GM23338 (cell line): Measurements from ENCODE around the gene TEX14. TPM values are rescaled to one million over a fixed set of nuclear protein-coding genes. Genes with fewer than 3 reads are reported as not detected.

Experiments
- ATAC-seq: fragments of 200-7000 bp; cut with Tn5 transposase; 3 replicates; pipeline ENCODE4 v1.9.1; 2020
- DNase-seq: peaks from one replicate; pipeline ENCODE4 v3.0.0-alpha.2; 2015; ENCODE audit warnings: low spot score
- H2AFZ ChIP-seq: fragments of 200-600 bp; sonication (generic); 2 replicates; pipeline ENCODE4 v1.8.0; 2016; ENCODE audit warnings: antibody characterized with exemption, mild to moderate bottlenecking, moderate library complexity
- H3F3A ChIP-seq: fragments of 200-600 bp; sonication (generic); replicated peaks from 2 replicates; pipeline ENCODE4 v1.8.0; 2017; ENCODE audit warnings: antibody characterized with exemption, mixed run types, low read depth
- H3K27ac ChIP-seq: fragments of 200-600 bp; sonication (generic); 2 replicates; pipeline ENCODE4 v1.6.1; 2016; ENCODE audit warnings: low read depth
- H3K27me3 ChIP-seq: fragments of 200-600 bp; sonication (generic); 2 replicates; pipeline ENCODE4 v1.8.0; 2016; ENCODE audit warnings: mild to moderate bottlenecking, mixed run types, moderate library complexity; ENCODE audit not compliant: insufficient read depth
- H3K36me3 ChIP-seq: fragments of 200-600 bp; sonication (generic); 2 replicates; pipeline ENCODE4 v1.8.0; 2016; ENCODE audit warnings: mild to moderate bottlenecking; ENCODE audit not compliant: insufficient read depth
- H3K4me1 ChIP-seq: fragments of 200-600 bp; sonication (generic); 2 replicates; pipeline ENCODE4 v1.8.0; 2016; ENCODE audit warnings: mild to moderate bottlenecking, moderate library complexity; ENCODE audit not compliant: insufficient read depth
- H3K4me2 ChIP-seq: fragments of 200-600 bp; sonication (generic); 2 replicates; pipeline ENCODE4 v1.7.1; 2017; ENCODE audit warnings: mixed run types
- H3K4me3 ChIP-seq: fragments of 200-600 bp; sonication (generic); 2 replicates; pipeline ENCODE4 v1.6.1; 2016; ENCODE audit warnings: mixed run types
- H3K79me2 ChIP-seq: fragments of 200-600 bp; sonication (generic); replicated peaks from 2 replicates; pipeline ENCODE4 v1.8.0; 2017; ENCODE audit warnings: mild to moderate bottlenecking; ENCODE audit not compliant: insufficient read depth
- H3K9me2 ChIP-seq: fragments of 200-600 bp; sonication (generic); 2 replicates; pipeline ENCODE4 v1.8.0; 2017; ENCODE audit not compliant: insufficient read depth
- H4K20me1 ChIP-seq: fragments of 200-600 bp; sonication (generic); replicated peaks from 2 replicates; pipeline ENCODE4 v1.8.0; 2017; ENCODE audit warnings: mild to moderate bottlenecking; ENCODE audit not compliant: insufficient read depth
- H3K27ac Mint-ChIP-seq: 2 replicates; pipeline ENCODE4 v1.8.0; 2020; ENCODE audit warnings: inconsistent platforms, mild to moderate bottlenecking, moderate library complexity, mixed read lengths
- H3K27me3 Mint-ChIP-seq: 3 replicates; pipeline ENCODE4 v1.8.0; 2022; ENCODE audit warnings: low read depth, mild to moderate bottlenecking, moderate library complexity, mixed read lengths, inconsistent platforms; ENCODE audit not compliant: insufficient read depth, poor library complexity
- H3K36me3 Mint-ChIP-seq: 3 replicates; pipeline ENCODE4 v1.8.0; 2021; ENCODE audit warnings: low read depth, mild to moderate bottlenecking, inconsistent platforms, moderate library complexity, mixed read lengths
- H3K4me1 Mint-ChIP-seq: 3 replicates; pipeline ENCODE4 v1.8.0; 2020; ENCODE audit warnings: mild to moderate bottlenecking, inconsistent platforms, mixed read lengths
- H3K4me3 Mint-ChIP-seq: 3 replicates; pipeline ENCODE4 v1.8.0; 2021; ENCODE audit warnings: moderate library complexity, mild to moderate bottlenecking, inconsistent platforms, mixed read lengths
- H3K9me3 Mint-ChIP-seq: 3 replicates; pipeline ENCODE4 v1.8.0; 2020; ENCODE audit warnings: moderate library complexity, mild to moderate bottlenecking, inconsistent platforms, mixed read lengths
- CREB1 ChIP-seq: fragments of 250-450 bp; sonication (Bioruptor Pico); IDR thresholded peaks from 2 replicates; pipeline ENCODE4 v1.5.0; 2020; ENCODE audit warnings: low read depth, mild to moderate bottlenecking, moderate library complexity
- CTCF ChIP-seq, 2 experiments: fragments of 200-600 bp in 1 of 2; sonication (generic) in 1 of 2; conservative IDR thresholded peaks; 2 replicates each; pipeline versions ENCODE4 v1.5.1 to v1.6.1; 2016 to 2017; ENCODE audit warnings: antibody characterized with exemption in 2 of 2, low read depth in 2 of 2, mild to moderate bottlenecking in 2 of 2, moderate library complexity in 1 of 2
- ETS1 ChIP-seq: IDR thresholded peaks from 2 replicates; pipeline ENCODE4 v1.6.1; 2016; ENCODE audit warnings: antibody characterized with exemption
- EZH2 ChIP-seq: fragments of 200-600 bp; sonication (generic); IDR thresholded peaks from one replicate; pipeline ENCODE4 v1.8.0; 2017; ENCODE audit warnings: antibody characterized with exemption, mild to moderate bottlenecking, low read depth; ENCODE audit not compliant: unreplicated experiment
- EZH2phosphoT487 ChIP-seq: fragments of 200-600 bp; sonication (generic); IDR thresholded peaks from one replicate; pipeline ENCODE4 v1.8.1; 2018; ENCODE audit warnings: antibody characterized with exemption; ENCODE audit not compliant: unreplicated experiment
- JUNB ChIP-seq: IDR thresholded peaks from one replicate; pipeline ENCODE4 v1.6.1; 2016; ENCODE audit warnings: antibody characterized with exemption; ENCODE audit not compliant: unreplicated experiment
- NANOG ChIP-seq: IDR thresholded peaks from 2 replicates; pipeline ENCODE4 v1.6.1; 2016; ENCODE audit warnings: antibody characterized with exemption, borderline replicate concordance
- STAT1 ChIP-seq: IDR thresholded peaks from one replicate; pipeline ENCODE4 v1.6.1; 2016; ENCODE audit warnings: antibody characterized with exemption; ENCODE audit not compliant: unreplicated experiment
- ZNF114 ChIP-seq: fragments of 250-450 bp; sonication (Bioruptor Pico); IDR thresholded peaks from 2 replicates; pipeline ENCODE4 v1.5.0; 2020; ENCODE audit warnings: mild to moderate bottlenecking, moderate library complexity
- polyA plus RNA-seq: library from polyadenylated mRNA; unstranded; fragments of >200 nt; fragmentation: Nextera tagmentation; extraction: Ambion mirVana; gene quantifications from 2 replicates; pipeline ENCODE4 v1.2.1, GENCODE V29; 2016
- total RNA-seq: library from RNA; depleted of rRNA; stranded (reverse); fragments of >200 nt; shearing (Covaris generic); gene quantifications from 2 replicates; pipeline ENCODE4 v1.2.3, GENCODE V29; 2014
- TF ChIP-seq, protein P1 (sequence below): fragments of 250-450 bp; sonication (Bioruptor Pico); IDR thresholded peaks from 2 replicates; pipeline ENCODE4 v1.5.0; 2020; ENCODE audit warnings: mild to moderate bottlenecking, moderate library complexity

The TEX14 gene
- total and polyA plus RNA-seq, 2 experiments from 2014 or later, result 0.80 to 2.6 TPM

GRCh38 chr17:58564971-58565370 lies 126.9 kb downstream of the TEX14 start (continued):
- TF ChIP-seq, protein P1, sequence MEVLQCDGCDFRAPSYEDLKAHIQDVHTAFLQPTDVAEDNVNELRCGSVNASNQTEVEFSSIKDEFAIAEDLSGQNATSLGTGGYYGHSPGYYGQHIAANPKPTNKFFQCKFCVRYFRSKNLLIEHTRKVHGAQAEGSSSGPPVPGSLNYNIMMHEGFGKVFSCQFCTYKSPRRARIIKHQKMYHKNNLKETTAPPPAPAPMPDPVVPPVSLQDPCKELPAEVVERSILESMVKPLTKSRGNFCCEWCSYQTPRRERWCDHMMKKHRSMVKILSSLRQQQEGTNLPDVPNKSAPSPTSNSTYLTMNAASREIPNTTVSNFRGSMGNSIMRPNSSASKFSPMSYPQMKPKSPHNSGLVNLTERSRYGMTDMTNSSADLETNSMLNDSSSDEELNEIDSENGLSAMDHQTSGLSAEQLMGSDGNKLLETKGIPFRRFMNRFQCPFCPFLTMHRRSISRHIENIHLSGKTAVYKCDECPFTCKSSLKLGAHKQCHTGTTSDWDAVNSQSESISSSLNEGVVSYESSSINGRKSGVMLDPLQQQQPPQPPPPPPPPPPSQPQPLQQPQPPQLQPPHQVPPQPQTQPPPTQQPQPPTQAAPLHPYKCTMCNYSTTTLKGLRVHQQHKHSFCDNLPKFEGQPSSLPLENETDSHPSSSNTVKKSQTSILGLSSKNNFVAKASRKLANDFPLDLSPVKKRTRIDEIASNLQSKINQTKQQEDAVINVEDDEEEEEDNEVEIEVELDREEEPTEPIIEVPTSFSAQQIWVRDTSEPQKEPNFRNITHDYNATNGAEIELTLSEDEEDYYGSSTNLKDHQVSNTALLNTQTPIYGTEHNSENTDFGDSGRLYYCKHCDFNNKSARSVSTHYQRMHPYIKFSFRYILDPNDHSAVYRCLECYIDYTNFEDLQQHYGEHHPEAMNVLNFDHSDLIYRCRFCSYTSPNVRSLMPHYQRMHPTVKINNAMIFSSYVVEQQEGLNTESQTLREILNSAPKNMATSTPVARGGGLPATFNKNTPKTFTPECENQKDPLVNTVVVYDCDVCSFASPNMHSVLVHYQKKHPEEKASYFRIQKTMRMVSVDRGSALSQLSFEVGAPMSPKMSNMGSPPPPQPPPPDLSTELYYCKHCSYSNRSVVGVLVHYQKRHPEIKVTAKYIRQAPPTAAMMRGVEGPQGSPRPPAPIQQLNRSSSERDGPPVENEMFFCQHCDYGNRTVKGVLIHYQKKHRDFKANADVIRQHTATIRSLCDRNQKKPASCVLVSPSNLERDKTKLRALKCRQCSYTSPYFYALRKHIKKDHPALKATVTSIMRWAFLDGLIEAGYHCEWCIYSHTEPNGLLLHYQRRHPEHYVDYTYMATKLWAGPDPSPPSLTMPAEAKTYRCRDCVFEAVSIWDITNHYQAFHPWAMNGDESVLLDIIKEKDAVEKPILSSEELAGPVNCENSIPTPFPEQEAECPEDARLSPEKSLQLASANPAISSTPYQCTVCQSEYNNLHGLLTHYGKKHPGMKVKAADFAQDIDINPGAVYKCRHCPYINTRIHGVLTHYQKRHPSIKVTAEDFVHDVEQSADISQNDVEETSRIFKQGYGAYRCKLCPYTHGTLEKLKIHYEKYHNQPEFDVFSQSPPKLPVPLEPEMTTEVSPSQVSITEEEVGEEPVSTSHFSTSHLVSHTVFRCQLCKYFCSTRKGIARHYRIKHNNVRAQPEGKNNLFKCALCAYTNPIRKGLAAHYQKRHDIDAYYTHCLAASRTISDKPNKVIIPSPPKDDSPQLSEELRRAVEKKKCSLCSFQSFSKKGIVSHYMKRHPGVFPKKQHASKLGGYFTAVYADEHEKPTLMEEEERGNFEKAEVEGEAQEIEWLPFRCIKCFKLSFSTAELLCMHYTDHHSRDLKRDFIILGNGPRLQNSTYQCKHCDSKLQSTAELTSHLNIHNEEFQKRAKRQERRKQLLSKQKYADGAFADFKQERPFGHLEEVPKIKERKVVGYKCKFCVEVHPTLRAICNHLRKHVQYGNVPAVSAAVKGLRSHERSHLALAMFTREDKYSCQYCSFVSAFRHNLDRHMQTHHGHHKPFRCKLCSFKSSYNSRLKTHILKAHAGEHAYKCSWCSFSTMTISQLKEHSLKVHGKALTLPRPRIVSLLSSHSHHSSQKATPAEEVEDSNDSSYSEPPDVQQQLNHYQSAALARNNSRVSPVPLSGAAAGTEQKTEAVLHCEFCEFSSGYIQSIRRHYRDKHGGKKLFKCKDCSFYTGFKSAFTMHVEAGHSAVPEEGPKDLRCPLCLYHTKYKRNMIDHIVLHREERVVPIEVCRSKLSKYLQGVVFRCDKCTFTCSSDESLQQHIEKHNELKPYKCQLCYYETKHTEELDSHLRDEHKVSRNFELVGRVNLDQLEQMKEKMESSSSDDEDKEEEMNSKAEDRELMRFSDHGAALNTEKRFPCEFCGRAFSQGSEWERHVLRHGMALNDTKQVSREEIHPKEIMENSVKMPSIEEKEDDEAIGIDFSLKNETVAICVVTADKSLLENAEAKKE (CRISPR knock-in tag), result no peak
- TF ChIP-seq JUNB, result no peak
- no peak for TF ChIP-seq EZH2
- no peak for TF ChIP-seq ZNF114
- TF ChIP-seq NANOG, result no peak

DNA sequence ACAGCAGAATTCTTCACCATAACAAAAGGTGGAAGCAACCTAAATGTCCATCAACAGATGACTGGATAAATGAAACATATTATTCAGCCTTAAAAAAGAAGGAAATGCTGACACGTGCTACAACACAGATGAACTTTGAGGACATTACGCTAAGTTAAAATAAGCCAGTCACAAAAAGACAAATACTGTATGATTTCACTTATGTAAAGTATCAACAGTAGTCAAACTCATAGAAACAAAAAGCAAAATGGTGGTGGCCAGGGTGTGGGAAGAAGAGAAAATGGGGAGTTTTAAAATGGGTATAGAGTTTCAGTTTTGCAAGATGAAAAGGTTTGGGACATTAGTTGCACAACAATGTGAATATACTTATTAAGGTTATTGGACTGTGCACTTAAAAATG lies 127.6 kb downstream of the TEX14 start:
- H3K36me3 Mint-ChIP-seq, result no peaks in the 10 kb centered on the region
- no peak overlapping the region for H3K27ac Mint-ChIP-seq
- no peak for ATAC-seq
- Histone ChIP-seq H3K36me3 (no peaks in the 10 kb centered on the region), H4K20me1 (no peaks in the 10 kb centered on the region), H3K4me1 (peaks cover 22% of the 10 kb centered on the region; the same call in 1 of the 2 replicates), H2AFZ (no peak overlapping the region), H3K27ac (no peak overlapping the region), H3K27me3 (no peaks in the 10 kb centered on the region), H3K4me3 (no peak overlapping the region), H3K4me2 (no peak overlapping the region), H3K79me2 (no peaks in the 10 kb centered on the region), H3F3A (no peaks in the 10 kb centered on the region), H3K9me2 (no peaks in the 10 kb centered on the region)
- H3K27me3 Mint-ChIP-seq, result peaks cover 2% of the 10 kb centered on the region
- H3K4me3 Mint-ChIP-seq, result no peak overlapping the region
- no peaks in the 10 kb centered on the region for H3K9me3 Mint-ChIP-seq
- peaks cover 35% of the 10 kb centered on the region for H3K4me1 Mint-ChIP-seq
- no peak for DNase-seq
- TF ChIP-seq JUNB (no peak), ETS1 (no peak), CTCF (conservative IDR thresholded peaks at IDR 0.05; ENCODE audit: low read depth in 2 of 2) (no peak), EZH2 (no peak), CREB1 (CRISPR knock-in tag) (no peak), EZH2phosphoT487 (no peak), ZNF114 (no peak), STAT1 (no peak)
